H1 (cell line): ENCODE data around the gene NT5C1A. TPM values are rescaled to one million over a fixed set of nuclear protein-coding genes. Genes with fewer than 3 reads are reported as not detected.

Experiments
- CTCF ChIA-PET: fragments of 300-600 bp; sonication (Branson Sonifier 250); formaldehyde crosslinking; loops from one replicate; lab custom pipeline; 2021; ENCODE audit not compliant: partially characterized antibody; lab: Charles Lee
- POLR2A ChIA-PET: fragments of 300-600 bp; sonication (Branson Sonifier 250); formaldehyde crosslinking; loops from one replicate; lab custom pipeline; 2021; ENCODE audit warnings: inconsistent platforms; ENCODE audit not compliant: partially characterized antibody; lab: Charles Lee
- DNase-seq, 2 experiments: peaks; one replicate each; pipeline versions ENCODE4 v3.0.0 to v3.0.0-alpha.2; 2010 to 2022; ENCODE audit warnings: low spot score in 2 of 2, low read depth in 1 of 2, mixed read lengths in 1 of 2
- FAIRE-seq: peaks from 2 replicates; lab custom pipeline; 2011; peaks lifted over from hg19 to GRCh38; lab: Jason Lieb, UNC
- H2AFZ ChIP-seq: 2 replicates; pipeline ENCODE4 v1.8.1; 2012; ENCODE audit warnings: low read length, inconsistent platforms
- H2AK5ac ChIP-seq: 2 replicates; pipeline ENCODE4 v1.6.1; 2013; ENCODE audit warnings: low read depth, low read length
- H2BK120ac ChIP-seq: replicated peaks from 2 replicates; pipeline ENCODE3; 2013; ENCODE audit warnings: low read depth, low read length, inconsistent platforms
- H2BK12ac ChIP-seq: 2 replicates; pipeline ENCODE4 v1.6.1; 2013; ENCODE audit warnings: low read depth, low read length
- H2BK15ac ChIP-seq: 2 replicates; pipeline ENCODE4 v1.6.1; 2013; ENCODE audit warnings: low read length
- H2BK20ac ChIP-seq: 2 replicates; pipeline ENCODE4 v1.6.1; 2013; ENCODE audit warnings: low read length
- H2BK5ac ChIP-seq: 2 replicates; pipeline ENCODE4 v1.6.1; 2013; ENCODE audit warnings: low read depth, low read length
- H3K14ac ChIP-seq: 2 replicates; pipeline ENCODE4 v1.6.1; 2013; ENCODE audit warnings: inconsistent platforms; ENCODE audit not compliant: insufficient read length
- H3K18ac ChIP-seq: 2 replicates; pipeline ENCODE4 v1.6.1; 2013; ENCODE audit warnings: low read length; ENCODE audit errors: extremely low read depth
- H3K23ac ChIP-seq: 2 replicates; pipeline ENCODE4 v1.6.1; 2013; ENCODE audit warnings: inconsistent platforms; ENCODE audit not compliant: insufficient read length
- H3K23me2 ChIP-seq: 2 replicates; pipeline ENCODE4 v1.6.1; 2013; ENCODE audit warnings: low read depth, low read length
- H3K27ac ChIP-seq: 2 replicates; pipeline ENCODE4 v1.6.1; 2011; ENCODE audit warnings: low read depth, low read length, inconsistent platforms
- H3K27me3 ChIP-seq, 4 experiments: replicated peaks in 1 of 4; 1 replicate in 1 of 4; 2 replicates in 3 of 4; pipeline versions ENCODE4 v1.6.1 to v1.8.1; 2011 to 2013; ENCODE audit warnings: low read length in 3 of 4, mild to moderate bottlenecking in 3 of 4, inconsistent platforms in 2 of 4, mixed read lengths in 2 of 4, moderate library complexity in 1 of 4; ENCODE audit not compliant: control insufficient read depth in 3 of 4, insufficient read depth in 3 of 4; ENCODE audit errors: extremely low read depth in 1 of 4
- H3K36me3 ChIP-seq, 4 experiments: 2 replicates each; pipeline versions ENCODE4 v1.6.1 to v1.8.1; 2011 to 2013; ENCODE audit warnings: mild to moderate bottlenecking in 4 of 4, low read length in 3 of 4, moderate library complexity in 2 of 4, control low read depth in 1 of 4, inconsistent platforms in 1 of 4; ENCODE audit not compliant: insufficient read depth in 4 of 4, control insufficient read depth in 2 of 4
- H3K4ac ChIP-seq: replicated peaks from 2 replicates; pipeline ENCODE3; 2013; ENCODE audit warnings: low read length, low read depth, mixed read lengths, inconsistent platforms; ENCODE audit not compliant: insufficient read length
- H3K4me1 ChIP-seq, 4 experiments: replicated peaks in 1 of 4; 1 replicate in 1 of 4; 2 replicates in 3 of 4; pipeline versions ENCODE4 v1.6.1 to v1.8.1; 2011 to 2013; ENCODE audit warnings: low read length in 3 of 4, inconsistent platforms in 2 of 4, mixed read lengths in 1 of 4; ENCODE audit not compliant: insufficient read depth in 4 of 4, control insufficient read depth in 3 of 4
- H3K4me2 ChIP-seq, 2 experiments: 2 replicates each; pipeline versions ENCODE4 v1.6.1 to v1.8.1; 2011 to 2013; ENCODE audit warnings: low read depth in 2 of 2, low read length in 2 of 2, control low read depth in 1 of 2, inconsistent platforms in 1 of 2, mild to moderate bottlenecking in 1 of 2; ENCODE audit not compliant: insufficient read depth in 1 of 2
- H3K4me3 ChIP-seq, 4 experiments: fragments of 200-600, 300-600 bp in 1 of 4; sonication (generic), shearing (Covaris generic), sonication (Bioruptor Twin) in 1 of 4; 2 replicates each; pipeline versions ENCODE4 v1.5.1 to v1.8.1; 2011 to 2016; ENCODE audit warnings: low read length in 4 of 4, low read depth in 3 of 4, control low read depth in 2 of 4, inconsistent platforms in 2 of 4, mild to moderate bottlenecking in 2 of 4, mixed read lengths in 1 of 4, moderate library complexity in 1 of 4; ENCODE audit not compliant: insufficient read depth in 2 of 4; ENCODE audit errors: extremely low read depth in 1 of 4
- H3K56ac ChIP-seq: replicated peaks from 2 replicates; pipeline ENCODE3; 2013; ENCODE audit warnings: low read depth, mild to moderate bottlenecking, mixed read lengths, low read length, inconsistent platforms; ENCODE audit not compliant: insufficient read length
- H3K79me1 ChIP-seq: 2 replicates; pipeline ENCODE4 v1.6.1; 2013; ENCODE audit warnings: low read depth, low read length, control low read depth
- H3K79me2 ChIP-seq, 2 experiments: 2 replicates each; pipeline versions ENCODE4 v1.6.1 to v1.8.1; 2012 to 2013; ENCODE audit warnings: low read length in 2 of 2, mild to moderate bottlenecking in 2 of 2, inconsistent platforms in 1 of 2; ENCODE audit not compliant: insufficient read depth in 2 of 2, control insufficient read depth in 1 of 2
- H3K9ac ChIP-seq, 4 experiments: replicated peaks in 1 of 4; 1 replicate in 1 of 4; 2 replicates in 3 of 4; pipeline versions ENCODE4 v1.6.1 to v1.8.1; 2011 to 2013; ENCODE audit warnings: low read depth in 3 of 4, low read length in 3 of 4, control low read depth in 2 of 4, mild to moderate bottlenecking in 2 of 4, moderate library complexity in 2 of 4, inconsistent platforms in 1 of 4; ENCODE audit errors: extremely low read depth in 1 of 4
- H3K9me3 ChIP-seq, 2 experiments: 2 replicates each; pipeline versions ENCODE4 v1.6.1 to v1.8.1; 2012 to 2013; ENCODE audit warnings: mild to moderate bottlenecking in 2 of 2, moderate library complexity in 2 of 2, control low read depth in 1 of 2, inconsistent platforms in 1 of 2, low read depth in 1 of 2, low read length in 1 of 2, mixed read lengths in 1 of 2; ENCODE audit not compliant: insufficient read depth in 2 of 2
- H4K20me1 ChIP-seq, 2 experiments: replicated peaks in 1 of 2; 2 replicates each; pipeline versions ENCODE3 to v1.8.1; 2011 to 2013; ENCODE audit warnings: inconsistent platforms in 2 of 2, low read length in 2 of 2, mild to moderate bottlenecking in 1 of 2; ENCODE audit not compliant: insufficient read depth in 2 of 2, control insufficient read depth in 1 of 2
- H4K5ac ChIP-seq: 2 replicates; pipeline ENCODE4 v1.6.1; 2013; ENCODE audit warnings: low read length, low read depth, mixed read lengths, inconsistent platforms; ENCODE audit not compliant: insufficient read length
- H4K8ac ChIP-seq: 2 replicates; pipeline ENCODE4 v1.8.0; 2013; ENCODE audit warnings: mild to moderate bottlenecking, moderate library complexity, low read length, inconsistent platforms; ENCODE audit not compliant: insufficient read depth; ENCODE audit errors: extremely low read depth
- H4K91ac ChIP-seq: replicated peaks from 2 replicates; pipeline ENCODE3; 2013; ENCODE audit warnings: low read length, mixed read lengths, inconsistent platforms; ENCODE audit not compliant: insufficient read length
- SRF ChIP-seq: IDR thresholded peaks from 2 replicates; pipeline ENCODE4 v1.6.1; 2011; ENCODE audit warnings: mild to moderate bottlenecking, low read depth, low read length, moderate library complexity
- YY1 ChIP-seq: IDR thresholded peaks from 2 replicates; pipeline ENCODE4 v1.6.1; 2011; ENCODE audit warnings: low read depth, mild to moderate bottlenecking, low read length
- WGBS, 2 experiments: shearing (Covaris generic) in 1 of 2; methylation state at CpG; one replicate each; pipeline versions ENCODE4 v1.1.6 to v1.1.7; 2013 to 2015; ENCODE audit warnings: low lambda C conversion rate in 2 of 2, mixed read lengths in 2 of 2, inconsistent platforms in 1 of 2, low coverage in 1 of 2, missing lambda C conversion rate in 1 of 2; ENCODE audit not compliant: insufficient replicate concordance in 2 of 2, insufficient coverage in 1 of 2, insufficient read length in 1 of 2; ENCODE audit errors: extremely low coverage in 1 of 2, missing lambda C conversion rate in 1 of 2; 5-methylcytosine and 5-hydroxymethylcytosine counted together
- polyA plus RNA-seq, 7 experiments: library from polyadenylated mRNA; depleted of rRNA in 3 of 7; stranded (reverse) in 5 of 7; unstranded in 2 of 7; fragments of >200 nt in 5 of 7; fragments of 200-250 nt in 2 of 7; gene quantifications; 1 replicate in 5 of 7; 2 replicates in 1 of 7; 4 replicates in 1 of 7; pipeline versions ENCODE4 v1.2.1 to v1.2.3, GENCODE V29; 2011 to 2013; ENCODE audit warnings: missing spikeins in 2 of 7, mixed read lengths in 2 of 7
- total RNA-seq: library from RNA; stranded (reverse); fragmentation: NEBNext Ultra II Directional; extraction: Animal tissue kit (Norgen Biotek cat#: 25700); gene quantifications from 2 replicates; pipeline ENCODE4 v1.2.1, GENCODE V29; 2021

The NT5C1A gene
- total and polyA plus RNA-seq, 2 of the 8 experiments (the other 6 are each of a cell fraction or from before 2014, with no cell fraction given): not detected

GRCh38 chr1:39678889-39679288 is 7.0 kb upstream of the NT5C1A start:
- Histone ChIP-seq H3K4me2 (no peak overlapping the region), H2BK5ac (no peak overlapping the region), H3K4ac (no peak overlapping the region), H3K79me2 (no peaks in the 10 kb centered on the region), H2BK15ac (no peak overlapping the region), H4K20me1 (peaks cover 0 to 2% of the 10 kb centered on the region in 2 experiments), H3K4me3 (no peak overlapping the region), H3K9ac (no peak overlapping the region), H2AK5ac (no peak overlapping the region), H3K18ac (no peak overlapping the region), H3K56ac (no peak overlapping the region), H3K14ac (no peak overlapping the region), H3K9me3 (no peaks in the 10 kb centered on the region), H3K36me3 (no peaks in the 10 kb centered on the region), H2BK120ac (no peak overlapping the region), H3K27me3 (peaks cover 49 to 91% (median 80%) of the 10 kb centered on the region in 4 experiments), H3K23ac (no peak overlapping the region)
- no peak for DNase-seq
- TF ChIP-seq SRF (no peak), YY1 (no peak)
- TF ChIP-seq, all 59 proteins: peak for 0
- Histone ChIP-seq H2AFZ (no peak overlapping the region), H4K5ac (no peak overlapping the region), H2BK20ac (no peak overlapping the region), H3K27ac (no peak overlapping the region), H3K79me1 (no peaks in the 10 kb centered on the region), H2BK12ac (no peak overlapping the region), H3K23me2 (no peaks in the 10 kb centered on the region; the same call in 1 of the 2 replicates), H3K4me1 (peaks cover 0 to 5% (median 1%) of the 10 kb centered on the region in 4 experiments; a peak in 2 of 7 replicates), H4K91ac (no peak overlapping the region), H4K8ac (no peak overlapping the region)
- WGBS, 2 experiments: 87% methylated on average over 2 of the region's 2 CpGs; no CpG with 5 or more reads in 1 of the 2 experiments
- POLR2A ChIA-PET: no interaction called here
- CTCF ChIA-PET: interaction anchor here (2.0 to 4.4 kb wide), 3 partner anchors 8 to 23 kb away, joined by 6 to 44 read pairs (median 14); partner anchors contain the start of gene NT5C1A
- no peak for FAIRE-seq
